Fibroblast of mammary gland (primary cell): ENCODE measurements around the gene LRRC61.

ENCODE experiments used
- DNase-seq: peaks from one replicate; pipeline ENCODE4 v3.0.0-alpha.2; 2010; ENCODE audit warnings: low read depth
- H3K4me3 ChIP-seq: 2 replicates; pipeline ENCODE4 v1.5.1; 2011; ENCODE audit warnings: low read depth, mild to moderate bottlenecking, low read length, moderate library complexity; ENCODE audit not compliant: control insufficient read depth
- CTCF ChIP-seq: conservative IDR thresholded peaks from 2 replicates; pipeline ENCODE4 v1.5.1; 2011; ENCODE audit warnings: low read depth, low read length, inconsistent platforms; ENCODE audit not compliant: control insufficient read depth, insufficient read depth

LRRC61 gene

DNA sequence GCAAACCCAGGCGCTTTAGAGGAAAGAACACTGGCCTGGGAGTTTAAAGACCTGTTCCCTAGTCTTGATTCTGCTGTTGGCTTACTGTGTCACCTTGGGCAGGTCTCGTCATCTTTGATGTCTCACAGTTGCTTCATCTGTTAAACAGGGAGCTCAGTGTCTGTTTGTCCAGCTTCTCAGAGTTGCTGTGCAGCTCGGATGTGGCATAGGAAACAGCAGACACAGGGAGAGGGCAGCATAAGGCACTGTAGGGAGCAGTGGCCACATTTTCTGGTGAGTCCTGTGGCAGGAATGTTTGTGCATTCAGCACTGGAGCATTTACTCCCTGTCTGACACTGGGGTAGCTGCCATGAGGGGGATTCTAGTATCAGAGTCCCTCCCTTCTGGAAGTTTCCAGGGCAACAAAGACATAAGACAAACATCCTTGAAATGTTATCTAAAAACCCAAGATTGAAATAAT lies 47.5 kb downstream of the LRRC61 start:
- no peak overlapping the region for H3K4me3 ChIP-seq

DNA sequence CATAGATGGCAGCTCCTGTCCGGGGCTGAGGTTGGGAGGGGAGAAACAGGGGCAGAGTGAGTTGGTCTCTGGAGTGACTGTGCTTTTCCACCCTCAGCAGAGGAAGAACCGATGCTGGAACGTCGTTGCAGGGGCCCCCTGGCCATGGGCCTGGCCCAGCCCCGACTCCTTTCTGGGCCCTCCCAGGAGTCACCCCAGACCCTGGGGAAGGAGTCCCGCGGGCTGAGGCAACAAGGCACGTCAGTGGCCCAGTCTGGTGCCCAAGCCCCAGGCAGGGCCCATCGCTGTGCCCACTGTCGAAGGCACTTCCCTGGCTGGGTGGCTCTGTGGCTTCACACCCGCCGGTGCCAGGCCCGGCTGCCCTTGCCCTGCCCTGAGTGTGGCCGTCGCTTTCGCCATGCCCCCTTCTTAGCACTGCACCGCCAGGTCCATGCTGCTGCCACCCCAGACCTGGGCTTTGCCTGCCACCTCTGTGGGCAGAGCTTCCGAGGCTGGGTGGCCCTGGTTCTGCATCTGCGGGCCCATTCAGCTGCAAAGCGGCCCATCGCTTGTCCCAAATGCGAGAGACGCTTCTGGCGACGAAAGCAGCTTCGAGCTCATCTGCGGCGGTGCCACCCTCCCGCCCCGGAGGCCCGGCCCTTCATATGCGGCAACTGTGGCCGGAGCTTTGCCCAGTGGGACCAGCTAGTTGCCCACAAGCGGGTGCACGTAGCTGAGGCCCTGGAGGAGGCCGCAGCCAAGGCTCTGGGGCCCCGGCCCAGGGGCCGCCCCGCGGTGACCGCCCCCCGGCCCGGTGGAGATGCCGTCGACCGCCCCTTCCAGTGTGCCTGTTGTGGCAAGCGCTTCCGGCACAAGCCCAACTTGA lies 48.2 kb downstream of the LRRC61 start:
- H3K4me3 ChIP-seq, result no peak overlapping the region
- no peak for DNase-seq
- no peak for TF ChIP-seq CTCF

More for the DNA sequence above, 47.5 kb downstream of the LRRC61 start:
- DNase-seq, result no peak
- no peak for TF ChIP-seq CTCF

DNA sequence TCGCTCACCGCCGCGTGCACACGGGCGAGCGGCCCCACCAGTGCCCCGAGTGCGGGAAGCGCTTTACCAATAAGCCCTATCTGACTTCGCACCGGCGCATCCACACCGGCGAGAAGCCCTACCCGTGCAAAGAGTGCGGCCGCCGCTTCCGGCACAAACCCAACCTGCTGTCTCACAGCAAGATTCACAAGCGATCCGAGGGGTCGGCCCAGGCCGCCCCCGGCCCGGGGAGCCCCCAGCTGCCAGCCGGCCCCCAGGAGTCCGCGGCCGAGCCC lies 48.8 kb downstream of the LRRC61 start:
- H3K4me3 ChIP-seq, result no peak overlapping the region
- no peak for TF ChIP-seq CTCF
- DNase-seq, result no peak

DNA sequence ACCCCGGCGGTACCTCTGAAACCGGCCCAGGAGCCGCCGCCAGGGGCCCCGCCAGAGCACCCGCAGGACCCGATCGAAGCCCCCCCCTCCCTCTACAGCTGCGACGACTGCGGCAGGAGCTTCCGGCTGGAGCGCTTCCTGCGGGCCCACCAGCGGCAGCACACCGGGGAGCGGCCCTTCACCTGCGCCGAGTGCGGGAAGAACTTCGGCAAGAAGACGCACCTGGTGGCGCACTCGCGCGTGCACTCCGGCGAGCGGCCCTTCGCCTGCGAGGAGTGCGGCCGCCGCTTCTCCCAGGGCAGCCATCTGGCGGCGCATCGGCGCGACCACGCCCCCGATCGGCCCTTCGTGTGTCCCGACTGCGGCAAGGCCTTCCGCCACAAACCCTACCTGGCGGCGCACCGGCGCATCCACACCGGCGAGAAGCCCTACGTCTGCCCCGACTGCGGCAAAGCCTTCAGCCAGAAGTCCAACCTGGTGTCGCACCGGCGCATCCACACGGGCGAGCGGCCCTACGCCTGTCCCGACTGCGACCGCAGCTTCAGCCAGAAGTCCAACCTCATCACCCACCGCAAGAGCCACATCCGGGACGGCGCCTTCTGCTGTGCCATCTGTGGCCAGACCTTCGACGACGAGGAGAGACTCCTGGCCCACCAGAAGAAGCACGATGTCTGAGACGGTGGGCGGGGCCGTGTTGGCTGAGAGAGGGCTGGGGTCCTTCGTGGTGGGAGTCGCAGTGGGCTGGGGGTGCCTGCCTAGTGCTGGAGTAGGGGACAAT lies 49.3 kb downstream of the LRRC61 start:
- DNase-seq, result no peak
- no peak for TF ChIP-seq CTCF
- H3K4me3 ChIP-seq, result no peak overlapping the region

- H3K4me3 ChIP-seq, result no peak overlapping the region
- no peak for TF ChIP-seq CTCF
- DNase-seq, result no peak
These were observed 50.1 kb downstream of the LRRC61 start for GRCh38 chr7:150373049-150373801.

GRCh38 chr7:150374026-150374425 lies 50.9 kb downstream of the LRRC61 start:
- DNase-seq, result no peak
- TF ChIP-seq CTCF, result no peak
- no peak overlapping the region for H3K4me3 ChIP-seq
